CD4-positive, alpha-beta T cell treated with Interleukin-2 at 100 ng/mL for 4 hours (primary cell): Measurements from ENCODE around the gene GPR142.
A peak's percentile ranks its signal among the peaks of the same experiment; 100 is the strongest.
"Not testable (repeated sequence)": the region's sequence is repeated elsewhere in the genome, so short reads cannot be mapped to it uniquely, and the experiment has no call there.

Experiments
- DNase-seq: peaks from one replicate; pipeline ENCODE4 v3.0.0-alpha.2; 2020; ENCODE audit warnings: low spot score

Gene GPR142

DNA sequence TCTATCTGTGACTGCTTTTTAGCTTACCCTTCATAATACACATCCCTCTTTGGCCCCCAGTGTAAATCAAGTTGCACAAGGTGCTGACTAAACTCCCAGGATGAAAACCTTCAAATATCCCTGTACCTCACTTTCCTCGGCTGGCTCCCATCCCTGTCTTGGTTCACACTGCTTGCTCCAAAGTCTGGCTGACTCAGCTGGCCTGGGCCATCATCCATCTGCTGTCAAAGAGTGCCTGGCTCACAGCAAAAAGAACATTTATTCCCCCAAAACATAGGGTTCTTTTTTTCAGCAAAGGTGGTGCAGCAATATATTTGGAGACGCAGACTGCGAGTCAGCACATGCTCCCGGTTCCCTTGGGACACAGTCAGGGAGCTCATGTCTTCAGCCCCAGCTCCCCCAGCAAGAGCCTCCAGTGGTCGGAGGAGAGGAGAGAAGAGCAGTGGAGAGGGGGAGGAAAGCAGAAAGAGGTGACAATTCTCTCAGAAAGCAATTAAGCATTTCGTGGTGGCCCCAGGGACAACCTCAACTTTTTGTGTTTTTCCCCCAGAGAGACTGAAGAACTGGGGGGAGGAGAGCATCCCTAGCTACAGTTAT is 26.1 kb downstream of the GPR142 start:
- no peak for DNase-seq

DNA sequence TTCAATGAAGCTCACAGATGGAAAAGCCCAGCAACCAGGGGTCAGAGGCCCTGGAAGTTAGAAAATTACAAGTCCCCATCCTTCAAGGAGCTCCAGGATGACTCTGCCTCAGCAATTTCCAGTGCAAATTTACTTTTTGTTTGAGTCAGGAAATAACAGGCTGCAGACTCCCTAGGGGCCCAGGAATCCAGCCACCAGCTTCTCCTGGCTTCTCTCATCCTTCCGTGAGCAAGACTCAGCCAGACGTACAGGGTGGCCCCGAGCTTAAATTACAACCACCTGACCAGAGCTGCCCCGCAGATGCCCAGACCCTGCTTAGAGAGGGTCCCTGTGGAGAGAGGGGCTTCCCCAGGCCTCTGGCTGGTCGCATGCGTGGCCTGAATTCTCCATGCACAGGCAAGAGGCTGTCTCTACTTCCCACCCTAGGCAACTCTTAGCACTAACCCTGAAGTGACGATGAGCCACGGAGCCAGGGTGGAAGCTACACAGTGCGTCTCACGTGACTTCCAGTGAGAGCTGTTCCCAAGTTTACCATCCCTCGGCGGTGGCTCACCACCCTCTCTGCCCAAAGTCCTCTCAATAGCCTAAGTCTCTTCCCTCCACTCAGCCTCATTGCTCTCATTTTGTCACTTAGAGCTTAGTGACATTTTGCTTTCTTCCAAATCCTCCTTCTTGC is 27.1 kb downstream of the GPR142 start:
- DNase-seq: no peak

DNA sequence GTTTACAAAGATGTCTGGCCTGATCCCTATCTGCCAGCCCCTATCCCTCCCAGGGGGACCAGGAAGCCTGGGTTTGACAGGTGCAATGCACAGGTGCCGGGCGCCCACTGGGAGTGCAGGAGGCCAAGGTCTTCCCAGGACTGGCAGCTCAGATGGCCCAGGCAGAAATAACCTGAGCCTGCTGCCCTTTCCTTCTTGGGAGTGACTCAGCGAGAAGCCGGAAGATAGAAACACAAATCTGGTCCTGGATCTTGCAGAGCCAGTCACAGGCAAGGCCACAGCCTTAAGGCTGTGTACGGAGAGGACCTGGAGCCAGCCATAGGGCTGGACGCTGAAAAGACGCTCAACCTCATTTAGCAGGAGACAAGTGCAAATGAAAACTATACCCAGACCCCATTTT is 27.7 kb downstream of the GPR142 start:
- DNase-seq: no peak

DNA sequence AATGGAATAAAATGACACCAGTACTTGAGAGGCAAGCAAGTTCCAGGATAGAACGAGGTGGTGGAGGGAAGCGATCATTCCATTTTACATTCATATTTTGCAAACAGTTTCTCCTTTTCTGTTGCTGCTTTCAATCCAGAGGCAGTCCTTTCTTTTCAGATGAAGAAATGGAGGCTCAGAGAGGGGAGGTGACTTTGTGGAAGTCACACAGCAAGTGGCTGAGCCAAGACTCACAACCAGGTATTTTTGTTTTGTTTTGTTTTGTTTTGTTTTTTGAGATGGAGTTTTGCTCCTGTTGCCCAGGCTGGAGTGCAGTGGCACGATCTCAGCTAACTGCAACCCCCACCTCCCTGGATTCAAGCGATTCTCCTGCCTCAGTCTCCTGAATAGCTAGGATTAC is 29.3 kb downstream of the GPR142 start:
- no peak for DNase-seq

DNA sequence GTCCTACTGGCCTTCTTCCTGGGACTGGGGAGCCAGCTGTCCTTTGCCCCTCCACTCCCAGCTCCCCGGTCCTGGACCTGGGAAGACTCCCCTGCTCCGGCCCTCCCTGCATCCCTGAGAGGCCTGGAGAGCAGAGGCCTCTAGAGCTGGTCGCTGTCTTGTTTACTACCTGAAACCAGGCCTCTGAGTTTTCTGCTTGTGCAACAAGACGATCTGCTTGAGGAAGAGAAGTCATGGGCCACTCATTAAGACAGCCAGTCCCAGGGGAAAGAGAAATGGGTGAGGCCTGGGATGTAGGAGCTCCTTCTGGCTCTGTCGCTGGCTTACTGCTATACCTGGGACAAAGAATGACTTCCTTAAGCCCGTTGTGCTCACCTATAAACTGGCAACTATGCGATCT is 34.7 kb downstream of the GPR142 start:
- no peak for DNase-seq

DNA sequence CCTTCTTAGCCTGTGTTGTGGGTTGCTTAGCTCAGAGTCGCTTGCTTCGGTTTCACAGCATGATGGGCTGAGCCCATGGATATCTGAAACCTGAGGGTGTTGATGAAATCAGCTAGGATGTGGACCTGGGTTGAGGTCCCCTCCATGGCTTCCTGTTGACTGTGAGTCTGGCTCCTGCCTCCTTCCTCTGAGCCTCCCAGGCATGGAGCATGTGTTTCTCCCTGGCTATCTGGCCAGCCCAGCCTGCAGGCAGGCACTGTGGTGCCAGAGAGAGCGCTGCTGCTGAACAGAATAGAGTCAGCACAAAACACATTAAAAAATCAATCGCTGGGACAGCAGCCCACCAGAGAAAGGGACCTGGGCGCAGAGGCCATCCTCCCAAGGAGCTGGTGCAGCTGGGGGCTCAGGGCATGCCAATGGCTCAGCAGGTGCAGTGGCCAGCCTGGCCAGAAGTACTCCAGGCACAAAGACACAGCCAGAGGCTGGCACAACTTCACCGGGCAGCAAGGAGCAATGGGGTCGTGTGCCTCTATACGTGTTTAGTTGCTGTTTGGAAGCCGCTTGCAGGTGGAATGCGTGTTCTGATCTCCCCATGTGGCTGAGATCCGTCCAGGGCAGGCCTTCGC is 36.3 kb downstream of the GPR142 start:
- no peak for DNase-seq

DNA sequence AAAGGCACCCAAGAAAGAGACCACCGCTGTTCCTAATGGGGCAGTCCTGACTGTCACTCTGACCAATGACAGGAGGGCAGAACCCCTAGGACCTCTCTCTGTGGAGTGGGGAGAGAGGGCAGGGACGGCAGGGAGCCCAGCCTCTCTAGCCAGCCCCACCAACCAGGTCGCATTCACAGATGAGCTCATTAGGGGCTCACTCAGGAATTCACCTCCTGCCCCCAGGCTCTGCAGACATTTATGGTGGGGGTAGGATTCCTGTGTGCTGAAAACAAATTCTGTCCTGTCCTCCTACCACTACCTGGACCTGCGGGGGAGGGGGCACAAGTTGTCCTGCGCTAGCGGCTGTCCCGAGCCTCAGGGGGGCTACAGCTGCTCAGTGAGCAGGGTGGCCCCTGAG is 36.9 kb downstream of the GPR142 start:
- DNase-seq: no peak

DNA sequence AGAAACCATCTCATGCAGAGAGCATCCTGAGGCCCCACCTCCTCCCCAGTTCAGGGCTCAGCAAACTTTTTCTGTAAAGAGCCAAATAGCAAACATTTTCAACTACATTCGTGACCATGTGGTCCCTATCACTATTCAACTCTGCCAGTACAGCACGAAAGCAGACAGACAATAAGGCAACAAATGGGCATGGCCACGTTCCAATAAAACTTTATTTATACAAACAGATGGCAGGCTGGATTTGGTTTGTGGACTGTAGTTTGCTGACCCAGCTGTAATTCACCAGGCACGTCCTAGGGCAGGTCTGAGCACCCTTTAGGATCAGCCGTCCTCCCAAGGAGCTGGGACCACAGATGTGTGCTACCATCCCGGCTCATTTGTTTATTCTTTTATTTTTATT is 37.5 kb downstream of the GPR142 start:
- no peak for DNase-seq

DNA sequence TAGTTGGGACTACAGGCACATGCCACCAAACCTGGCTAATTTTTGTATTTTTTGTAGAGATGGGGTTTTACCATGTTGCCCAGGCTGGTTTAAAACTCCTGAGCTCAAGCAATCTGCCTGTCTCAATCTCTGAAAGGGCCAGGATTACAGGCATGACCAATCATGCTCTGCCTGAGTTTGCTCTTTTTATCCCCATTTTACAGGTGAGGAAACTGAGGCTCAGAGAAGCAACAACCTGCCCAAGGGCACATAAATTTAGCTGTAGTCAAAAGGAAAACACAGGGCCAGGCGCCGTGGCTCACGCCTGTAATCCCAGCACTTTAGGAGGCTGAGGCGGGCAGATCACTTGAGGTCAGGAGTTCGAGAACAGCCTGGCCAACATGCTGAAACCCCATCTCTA is 38.0 kb downstream of the GPR142 start:
- not testable (repeated sequence) for DNase-seq

DNA sequence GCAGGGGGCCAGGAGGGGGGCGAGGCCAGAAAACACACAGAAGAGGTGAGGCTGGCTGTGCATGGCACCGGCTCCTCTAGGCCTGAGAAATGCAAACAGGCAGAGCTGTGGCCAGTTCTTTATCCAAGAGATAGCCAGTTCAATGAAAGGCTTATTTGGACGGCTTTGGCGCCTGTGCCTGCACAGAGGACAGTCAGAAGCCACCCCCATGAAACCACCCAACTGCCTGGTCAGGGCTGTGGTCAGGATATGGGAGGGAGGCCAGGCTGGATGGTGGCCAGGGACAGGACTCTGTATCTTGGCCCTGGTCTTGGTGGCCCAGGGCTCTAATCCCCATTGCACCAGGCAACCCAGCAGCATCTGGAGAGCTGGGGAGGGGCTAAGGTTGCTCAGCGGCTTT is 40.1 kb downstream of the GPR142 start:
- DNase-seq: no peak

DNA sequence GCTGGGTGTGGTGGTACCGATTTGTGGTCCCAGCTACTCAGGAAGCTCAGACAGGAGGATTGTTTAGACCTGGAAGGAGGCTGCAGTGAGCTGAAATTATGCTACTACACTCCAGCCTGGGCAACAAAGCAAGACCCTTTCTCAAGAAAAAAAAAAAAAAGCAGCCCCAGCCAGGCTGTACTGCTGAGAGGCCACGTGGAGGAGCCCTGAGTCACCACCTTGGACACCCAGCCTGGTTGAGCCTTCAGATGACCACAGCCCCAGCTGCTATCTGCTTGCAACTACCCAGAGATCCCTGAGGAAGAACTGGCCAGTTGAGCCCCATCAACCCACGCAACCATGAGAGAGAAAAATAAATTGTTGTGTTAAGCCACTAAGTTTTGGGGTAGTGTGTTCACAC is 41.0 kb downstream of the GPR142 start:
- no peak for DNase-seq

DNA sequence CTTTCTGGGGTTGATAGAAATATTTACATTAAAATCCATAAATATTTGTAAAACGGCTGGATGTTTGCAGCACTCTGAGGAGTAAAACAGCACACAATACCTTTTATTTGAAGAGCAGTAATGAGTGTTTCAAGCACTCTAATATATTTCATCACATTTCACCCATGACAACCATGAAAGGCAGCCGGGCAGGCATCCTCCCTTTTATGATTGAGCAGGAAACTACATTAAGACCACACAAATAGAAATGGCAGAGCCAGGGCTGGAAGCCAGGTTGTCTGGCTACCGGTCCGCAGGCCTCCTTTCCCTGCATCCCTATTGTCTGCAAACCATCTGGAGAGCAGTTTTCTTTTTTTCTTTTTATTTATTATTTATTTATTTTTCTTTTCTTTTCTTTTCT is 41.5 kb downstream of the GPR142 start:
- DNase-seq: no peak

DNA sequence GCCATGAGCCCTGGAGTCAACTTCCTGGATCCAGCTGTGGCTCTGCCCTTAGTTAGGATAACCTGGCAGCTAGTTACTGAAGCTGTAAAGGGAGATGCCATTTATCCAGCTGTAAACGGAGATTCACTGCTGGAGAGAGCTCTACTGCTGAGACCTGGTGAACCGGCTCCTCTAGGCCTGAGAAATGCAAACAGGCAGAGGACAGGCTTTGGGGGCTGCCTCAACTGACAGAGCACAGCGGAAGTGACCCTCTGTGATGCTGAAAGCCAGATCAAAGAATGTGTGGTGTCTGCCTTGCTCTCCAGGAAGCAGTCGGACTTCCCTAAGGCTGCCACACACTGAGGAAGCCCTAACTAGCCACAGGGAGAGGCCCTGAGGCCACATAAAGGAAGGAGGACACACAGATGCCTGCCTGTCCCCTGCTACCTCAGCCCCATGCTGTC is 42.7 kb downstream of the GPR142 start:
- DNase-seq: no peak

DNA sequence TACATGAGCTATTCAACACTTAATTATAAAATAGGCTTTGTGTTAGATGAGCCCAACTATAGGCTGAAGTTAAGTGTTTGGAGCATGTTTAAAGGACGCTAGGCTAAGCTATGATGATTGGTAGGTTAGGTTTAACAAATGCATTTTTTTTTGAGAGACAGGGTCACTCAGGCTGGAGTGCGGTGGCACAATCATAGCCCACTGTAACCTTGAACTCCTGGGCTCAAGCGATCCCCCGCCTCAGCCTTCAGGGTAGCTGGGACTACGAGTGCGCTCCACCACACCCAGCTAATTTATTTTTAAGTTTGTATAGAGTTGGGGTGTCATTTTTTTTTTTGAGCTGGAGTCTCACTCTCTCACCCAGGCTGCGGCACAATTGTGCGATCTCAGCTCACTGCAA is 45.3 kb downstream of the GPR142 start:
- DNase-seq: no peak

DNA sequence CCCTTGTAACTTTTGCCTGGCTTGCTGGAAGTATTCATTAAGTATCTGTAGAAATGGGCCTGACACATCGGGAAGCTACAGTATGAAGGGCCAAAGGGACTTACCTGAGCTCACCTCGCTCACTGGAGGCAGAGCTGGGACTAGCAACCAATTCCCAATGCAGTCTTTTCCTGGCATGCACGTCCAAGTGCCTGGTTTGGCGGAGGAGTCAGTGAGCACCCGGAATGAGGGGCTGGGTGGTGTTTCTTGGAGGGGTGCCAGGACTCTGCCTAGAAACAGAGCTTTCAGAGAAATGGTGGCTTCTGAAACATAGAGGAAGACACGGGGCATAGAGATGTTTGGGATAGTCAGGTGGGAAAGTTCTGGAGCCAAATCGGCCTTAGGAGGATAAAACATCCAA is 46.2 kb downstream of the GPR142 start:
- no peak for DNase-seq

DNA sequence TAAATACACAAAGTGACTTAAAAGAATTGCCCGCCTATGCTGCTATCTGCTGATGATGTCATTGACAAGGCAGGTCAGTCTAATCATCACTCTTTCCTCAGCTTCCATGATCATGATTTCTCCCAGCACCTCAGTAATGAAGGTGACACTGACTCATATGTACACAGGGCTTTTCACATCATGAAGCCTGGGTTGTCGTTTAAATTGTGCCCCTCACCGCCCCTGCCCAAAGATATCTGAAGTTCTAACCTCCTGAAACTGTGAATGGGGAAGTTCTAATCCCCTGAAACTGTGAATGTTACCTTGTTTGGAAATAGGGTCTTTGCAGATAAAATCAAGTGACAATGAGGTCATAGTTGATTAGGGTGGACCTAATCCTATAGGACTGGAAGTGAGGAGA is 47.2 kb downstream of the GPR142 start:
- DNase-seq: no peak

DNA sequence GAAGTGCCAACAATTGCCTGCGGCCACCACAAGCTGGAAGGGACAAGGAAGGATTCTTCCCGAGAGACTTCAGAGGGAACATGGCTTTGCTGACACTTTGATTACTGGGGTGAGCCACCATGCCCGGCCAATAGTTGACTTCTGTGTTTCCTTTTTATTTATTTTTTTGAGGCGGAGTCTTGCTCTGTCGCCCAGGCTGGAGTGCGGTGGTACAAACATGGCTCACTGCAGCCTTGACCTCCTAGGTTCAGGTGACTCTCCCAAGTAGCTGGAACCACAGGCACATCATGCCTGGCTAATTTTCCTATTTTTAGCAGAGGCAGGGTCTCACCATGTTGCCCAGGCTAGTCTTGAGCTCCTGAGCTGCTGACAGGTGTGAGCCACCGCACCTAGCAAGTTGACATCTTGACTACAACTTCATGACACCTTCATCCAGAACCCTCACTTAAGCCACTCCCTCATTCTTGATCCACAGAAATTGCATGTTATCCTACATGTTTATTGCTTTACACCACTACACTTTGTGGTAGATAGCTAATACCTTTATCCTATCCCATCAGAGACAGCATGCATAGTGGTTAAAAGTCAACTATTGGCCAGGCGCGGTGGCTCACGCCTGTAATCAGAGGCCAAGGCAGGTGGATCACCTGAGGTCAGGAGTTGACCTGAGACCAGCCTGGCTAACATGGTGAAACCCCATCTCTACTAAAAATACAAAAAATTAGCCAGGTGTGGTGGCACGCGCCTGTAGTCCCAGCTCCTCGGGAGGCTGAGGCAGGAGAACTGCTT is 48.5 kb downstream of the GPR142 start:
- DNase-seq: no peak

DNA sequence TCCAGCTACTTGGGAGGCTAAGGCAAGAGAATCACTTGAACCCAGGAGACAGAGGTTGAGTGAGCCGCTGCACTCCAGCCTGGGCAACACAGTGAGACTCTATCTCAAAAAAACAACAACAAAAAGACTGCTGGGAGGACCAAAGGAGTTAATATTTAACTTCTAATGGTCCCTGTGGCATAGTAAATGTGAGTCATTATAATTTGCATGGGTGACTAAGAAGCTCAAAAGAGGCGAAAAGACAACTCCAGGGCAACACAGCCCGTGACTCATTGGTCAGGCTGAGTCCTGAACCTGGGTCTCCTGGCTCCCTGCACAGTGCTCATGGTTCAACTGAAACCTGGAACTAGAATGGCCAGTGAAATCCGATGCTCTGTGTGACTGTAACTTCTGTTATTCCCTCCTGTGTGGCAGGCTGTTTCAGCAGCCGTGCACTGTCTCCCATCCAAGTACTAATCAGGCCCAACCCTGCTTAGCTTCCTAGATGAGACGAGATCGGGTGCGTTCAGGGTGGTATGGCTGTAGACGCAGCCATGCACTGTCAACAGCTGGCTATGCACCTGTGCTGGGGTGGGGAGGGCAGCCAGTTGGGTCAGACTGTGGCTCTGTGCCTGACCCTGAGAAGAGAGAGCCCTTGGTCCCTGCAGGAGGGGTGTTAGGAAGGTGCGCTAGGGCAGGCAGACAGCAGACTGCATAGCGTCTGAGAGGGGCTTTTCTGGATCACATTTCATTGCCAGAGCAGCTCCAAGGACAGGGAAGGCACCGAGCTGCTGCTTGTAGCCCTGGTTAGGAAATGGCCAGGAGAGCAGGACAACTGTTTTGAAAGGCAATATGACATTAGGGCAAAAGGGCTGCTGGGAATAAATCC is 50.1 kb downstream of the GPR142 start:
- DNase-seq: peak; percentile 2

DNA sequence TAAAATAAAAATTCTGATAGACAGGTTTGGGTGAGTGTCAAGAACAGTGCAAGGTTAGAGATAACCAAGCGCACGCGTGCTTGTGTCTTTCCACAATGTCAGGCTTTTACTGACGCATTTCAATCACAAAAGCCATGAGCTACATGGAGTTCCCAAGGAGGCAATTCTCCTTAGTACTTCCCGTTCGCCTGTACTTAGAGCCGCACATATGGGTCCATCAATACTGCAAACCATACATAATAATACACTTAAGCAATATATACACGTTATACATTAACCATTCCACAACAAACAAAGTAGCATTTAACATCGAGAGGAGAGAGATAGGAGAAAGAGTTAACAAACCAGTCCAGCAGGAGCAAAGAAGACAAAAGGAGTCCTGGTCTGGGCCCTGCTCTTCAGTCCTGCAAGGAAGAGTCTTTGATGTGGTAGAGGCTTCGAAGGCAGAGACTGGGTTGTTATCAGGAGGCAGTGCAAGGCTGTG is 52.7 kb downstream of the GPR142 start:
- DNase-seq: no peak
